T-cell (primary cell): ENCODE results near the gene SYNPO. TPM values are rescaled to one million over a fixed set of nuclear protein-coding genes. Genes with fewer than 3 reads are reported as not detected.

Source experiments
- ATAC-seq, 4 experiments: fragments of 200-7000 bp in 3 of 4; fragments of 150-1000 bp in 1 of 4; cut with Tn5 transposase; replicated peaks in 1 of 4; 1 replicate in 3 of 4; 2 replicates in 1 of 4; pipeline ENCODE4 v1.10.0; 2021; ENCODE audit warnings: moderate library complexity in 3 of 4, mild to moderate bottlenecking in 2 of 4, moderate number of reproducible peaks in 1 of 4
- CTCF ChIA-PET, 2 donors: fragments of 300-600 bp; sonication (Branson Sonifier 250); formaldehyde crosslinking; loops; one replicate each; lab custom pipeline; 2022; ENCODE audit warnings: antibody characterized with exemption in 2 of 2; lab: Charles Lee
- POLR2A ChIA-PET, 2 donors: fragments of 300-600 bp; sonication (Branson Sonifier 250); formaldehyde crosslinking; loops; one replicate each; lab custom pipeline; 2022; ENCODE audit warnings: antibody characterized with exemption in 2 of 2; lab: Charles Lee
- DNase-seq, 35 experiments: peaks; one replicate each; pipeline versions ENCODE4 v3.0.0 to v3.0.0-alpha.2; 2013 to 2023
- H3K27ac ChIP-seq: one replicate; pipeline ENCODE4 v1.5.1; 2013; ENCODE audit warnings: low read length
- H3K27me3 ChIP-seq, 2 experiments: replicated peaks in 1 of 2; 1 replicate in 1 of 2; 2 replicates in 1 of 2; pipeline versions ENCODE4 v1.6.1 to v1.7.0; 2013; ENCODE audit warnings: low read length in 1 of 2, mixed read lengths in 1 of 2; ENCODE audit not compliant: control insufficient read depth in 2 of 2, insufficient read depth in 2 of 2; ENCODE audit errors: extremely low read depth in 1 of 2
- H3K36me3 ChIP-seq, 2 donors: 1 replicate in 1 of 2; 2 replicates in 1 of 2; pipeline versions ENCODE4 v1.6.1 to v1.7.0; 2013; ENCODE audit warnings: low read length in 1 of 2; ENCODE audit not compliant: control insufficient read depth in 2 of 2, insufficient read depth in 1 of 2; ENCODE audit errors: extremely low read depth in 1 of 2
- H3K4me1 ChIP-seq, 2 experiments: 1 replicate in 1 of 2; 2 replicates in 1 of 2; pipeline versions ENCODE4 v1.6.1 to v1.7.0; 2013; ENCODE audit warnings: low read length in 2 of 2, mixed read lengths in 1 of 2; ENCODE audit not compliant: insufficient read depth in 2 of 2, control insufficient read depth in 1 of 2; ENCODE audit errors: extremely low read depth in 1 of 2
- H3K4me3 ChIP-seq, 2 donors: 1 replicate in 1 of 2; 2 replicates in 1 of 2; pipeline versions ENCODE4 v1.5.1 to v1.7.0; 2013; ENCODE audit warnings: mild to moderate bottlenecking in 2 of 2, low read length in 1 of 2, moderate library complexity in 1 of 2; ENCODE audit not compliant: control insufficient read depth in 1 of 2; ENCODE audit errors: extremely low read depth in 1 of 2
- H3K9me3 ChIP-seq: 2 replicates; pipeline ENCODE4 v1.7.0; 2013
- H3K27ac Mint-ChIP-seq, 2 donors: one replicate each; pipeline ENCODE4 v1.8.0; 2020 to 2021; ENCODE audit warnings: mild to moderate bottlenecking in 2 of 2, mixed read lengths in 2 of 2
- H3K27me3 Mint-ChIP-seq, 2 donors: one replicate each; pipeline ENCODE4 v1.8.0; 2021 to 2022; ENCODE audit warnings: mixed read lengths in 2 of 2
- H3K36me3 Mint-ChIP-seq: one replicate; pipeline ENCODE4 v1.8.0; 2021; ENCODE audit warnings: mixed read lengths
- H3K4me1 Mint-ChIP-seq, 3 donors: one replicate each; pipeline ENCODE4 v1.8.0; 2020 to 2022; ENCODE audit warnings: mixed read lengths in 3 of 3, mild to moderate bottlenecking in 1 of 3
- H3K4me3 Mint-ChIP-seq, 3 donors: one replicate each; pipeline ENCODE4 v1.8.0; 2020 to 2022; ENCODE audit warnings: mild to moderate bottlenecking in 3 of 3, mixed read lengths in 3 of 3, moderate library complexity in 3 of 3
- H3K9me3 Mint-ChIP-seq, 3 donors: one replicate each; pipeline ENCODE4 v1.8.0; 2020 to 2022; ENCODE audit warnings: mixed read lengths in 3 of 3
- whole genome bisulfite sequencing: methylation state at CpG from one replicate; pipeline ENCODE4 v1.1.5; 2013; ENCODE audit warnings: missing lambda C conversion rate; ENCODE audit not compliant: insufficient coverage; 5-methylcytosine and 5-hydroxymethylcytosine counted together
- total RNA-seq, 35 experiments: library from RNA in 6 of 35; stranded (reverse) in 6 of 35; fragments of 120-200 nt in 1 of 35; gene quantifications; one replicate each; pipeline versions ENCODE4 v1.2.1 to v1.2.4 and lab custom pipeline; 2013 to 2026

SYNPO gene
- total RNA-seq, 5 donors from 2014 or later (not counting 1 experiment from before 2014, with no cell fraction given) = 0.09 to 1.9 (median 1.0) TPM

- H3K27ac Mint-ChIP-seq = no peak overlapping the region
- ATAC-seq = no peak
Observed at GRCh38 chr5:150658699-150659265, 18.3 kb downstream of the SYNPO start.

GRCh38 chr5:150659360-150660107 lies 19.1 kb downstream of the SYNPO start:
- Mint-ChIP-seq H3K27ac (no peak overlapping the region), H3K36me3 (no peaks in the 10 kb centered on the region), H3K4me3 (no peak overlapping the region), H3K4me1 (peaks cover 3 to 10% (median 7%) of the 10 kb centered on the region in 3 donors), H3K27me3 (peaks cover 3 to 9% of the 10 kb centered on the region in 2 donors), H3K9me3 (no peaks in the 10 kb centered on the region)
- ChIA-PET POLR2A (no interaction called here), CTCF (no interaction called here)
- Histone ChIP-seq H3K27ac (no peak overlapping the region), H3K27me3 (peaks cover 0 to 24% of the 10 kb centered on the region in 2 experiments), H3K4me1 (peaks cover 0 to 13% of the 10 kb centered on the region in 2 experiments), H3K36me3 (no peaks in the 10 kb centered on the region), H3K9me3 (no peaks in the 10 kb centered on the region), H3K4me3 (no peak overlapping the region)
- WGBS = 85% methylated on average over 6 of the region's 11 CpGs
- ATAC-seq (no peak), DNase-seq (no peak)

More at GRCh38 chr5:150658699-150659265, 18.3 kb downstream of the SYNPO start:
- peaks cover 3 to 10% (median 7%) of the 10 kb centered on the region in 3 donors for H3K4me1 Mint-ChIP-seq
- 0% methylated on average over 1 of the region's 3 CpGs for WGBS
- H3K9me3 ChIP-seq = no peaks in the 10 kb centered on the region
- H3K36me3 ChIP-seq = no peaks in the 10 kb centered on the region
- peaks cover 0 to 9% of the 10 kb centered on the region in 2 donors for H3K27me3 Mint-ChIP-seq
- ChIA-PET CTCF (interaction anchor here (0.6 to 1.3 kb wide), 2 partner anchors 125 to 200 kb away, joined by 4 to 5 read pairs; no protein-coding TSS in a partner anchor), POLR2A (interaction anchor here in 1 of 2 donors (0.6 kb wide), 1 partner anchor 14 kb away, joined by 3 read pairs; no protein-coding TSS in a partner anchor)
- H3K36me3 Mint-ChIP-seq = no peaks in the 10 kb centered on the region
- no peaks in the 10 kb centered on the region for H3K9me3 Mint-ChIP-seq
- H3K4me1 ChIP-seq = peaks cover 0 to 13% of the 10 kb centered on the region in 2 experiments
- H3K27ac ChIP-seq = no peak overlapping the region
- peaks cover 0 to 24% of the 10 kb centered on the region in 2 experiments for H3K27me3 ChIP-seq
- no peak for DNase-seq
- no peak overlapping the region for H3K4me3 Mint-ChIP-seq
- no peak overlapping the region for H3K4me3 ChIP-seq

GRCh38 chr5:150660108-150660831 lies 19.8 kb downstream of the SYNPO start:
- no peaks in the 10 kb centered on the region for H3K9me3 ChIP-seq
- 92% methylated on average over 3 of the region's 4 CpGs for WGBS
- CTCF ChIA-PET = no interaction called here
- POLR2A ChIA-PET = interaction anchor here in 1 of 2 donors (0.7 kb wide), 1 partner anchor 235 kb away, joined by 8 read pairs; no protein-coding TSS in a partner anchor
- no peak overlapping the region for H3K4me3 Mint-ChIP-seq
- H3K27ac ChIP-seq = no peak overlapping the region
- no peak for DNase-seq
- H3K4me1 ChIP-seq = peaks cover 0 to 13% of the 10 kb centered on the region in 2 experiments
- no peaks in the 10 kb centered on the region for H3K36me3 Mint-ChIP-seq
- H3K4me3 ChIP-seq = no peak overlapping the region
- peaks cover 3 to 10% (median 7%) of the 10 kb centered on the region in 3 donors for H3K4me1 Mint-ChIP-seq
- H3K27ac Mint-ChIP-seq = no peak overlapping the region
- no peaks in the 10 kb centered on the region for H3K9me3 Mint-ChIP-seq
- H3K36me3 ChIP-seq = no peaks in the 10 kb centered on the region
- H3K27me3 ChIP-seq = peaks cover 0 to 27% of the 10 kb centered on the region in 2 experiments
- no peak for ATAC-seq
- H3K27me3 Mint-ChIP-seq = peaks cover 7 to 14% of the 10 kb centered on the region in 2 donors

DNA sequence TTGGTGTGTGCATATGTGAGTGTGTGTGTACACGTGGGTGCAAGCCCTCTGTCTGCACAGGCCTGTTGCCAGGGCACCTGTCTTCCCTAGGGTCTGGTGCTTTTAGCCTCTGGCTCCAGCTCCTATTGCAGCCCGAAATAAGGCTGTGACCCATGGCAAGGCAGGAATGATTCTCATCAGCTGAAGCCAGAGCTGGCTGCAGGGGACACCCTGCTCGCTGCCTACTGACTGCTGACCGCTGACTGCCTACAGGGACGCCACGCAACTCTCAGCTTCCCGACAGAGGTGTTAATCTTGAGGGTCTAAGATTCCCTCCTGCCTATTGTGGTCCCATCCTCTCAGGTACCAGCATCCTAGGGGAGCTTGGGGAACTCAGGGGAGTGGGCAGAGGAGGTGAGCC lies 20.6 kb downstream of the SYNPO start, which contains the start of gene MYOZ3:
TSS of gene MYOZ3 (plus strand) at position 166 of the 400 bp plus-strand sequence. CDS start 1,691 bp downstream, outside the sequence.
- ChIA-PET CTCF (no interaction called here), POLR2A (interaction anchor here in 1 of 2 donors (0.7 kb wide), 1 partner anchor 234 kb away, joined by 8 read pairs; no protein-coding TSS in a partner anchor)
- Histone ChIP-seq H3K27ac (no peak within 1 kb of the TSS), H3K9me3 (no peaks in the 10 kb centered on the region), H3K27me3 (peaks cover 0 to 27% of the 10 kb centered on the region in 2 experiments), H3K4me3 (no peak within 1 kb of the TSS), H3K4me1 (peaks cover 0 to 10% of the 10 kb centered on the region in 2 experiments), H3K36me3 (no peaks in the 10 kb centered on the region)
- H3K4me3 Mint-ChIP-seq = no peak within 1 kb of the TSS
- DNase-seq = no peak
- H3K9me3 Mint-ChIP-seq = no peaks in the 10 kb centered on the region
- no peak within 1 kb of the TSS for H3K27ac Mint-ChIP-seq
- peaks cover 7 to 14% of the 10 kb centered on the region in 2 donors for H3K27me3 Mint-ChIP-seq
- WGBS = 51% methylated on average over 3 of the region's 7 CpGs
- H3K4me1 Mint-ChIP-seq = peaks cover 0 to 7% (median 7%) of the 10 kb centered on the region in 3 donors
- no peaks in the 10 kb centered on the region for H3K36me3 Mint-ChIP-seq
- no peak for ATAC-seq

DNA sequence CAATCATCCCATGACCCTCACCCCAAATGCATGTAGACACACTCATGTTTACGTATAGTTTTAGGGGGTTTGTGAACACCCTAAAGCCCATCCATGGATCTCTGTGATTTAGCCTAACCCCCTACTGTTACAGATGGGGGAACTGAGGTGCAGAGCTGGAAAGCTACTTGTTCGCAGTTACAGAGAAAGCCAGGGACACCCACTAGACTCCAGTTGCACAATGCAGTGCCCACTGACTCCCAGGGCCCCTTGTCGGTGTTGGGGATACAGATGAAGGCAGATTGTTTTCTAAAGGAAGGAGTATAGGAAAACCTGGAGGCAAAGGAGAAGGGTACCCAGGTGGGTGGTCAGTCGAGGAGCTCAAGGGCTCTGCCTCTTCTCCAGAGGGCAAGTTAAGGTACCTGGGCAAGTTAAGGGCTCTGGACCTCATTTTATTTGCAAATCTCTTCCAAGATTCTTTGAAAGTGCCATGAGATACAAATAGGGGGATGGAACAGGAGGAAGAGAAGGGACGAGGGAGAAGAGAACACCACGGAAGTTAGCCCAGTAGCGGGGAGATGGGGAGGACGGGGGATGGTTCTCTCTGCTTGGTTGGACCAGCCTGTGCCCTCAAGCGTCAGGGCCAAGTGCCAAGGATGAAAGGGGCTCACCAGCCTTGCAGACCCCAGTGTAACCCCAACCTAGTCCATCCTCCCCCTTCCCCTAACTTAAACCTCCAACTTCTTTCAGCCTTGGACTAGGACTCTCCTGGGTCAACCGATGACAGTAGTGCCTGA lies 21.5 kb downstream of the SYNPO start:
- ChIA-PET CTCF (no interaction called here), POLR2A (no interaction called here)
- peaks cover 0 to 5% of the 10 kb centered on the region in 2 experiments for H3K4me1 ChIP-seq
- no peak for DNase-seq
- H3K9me3 ChIP-seq = no peaks in the 10 kb centered on the region
- Mint-ChIP-seq H3K9me3 (no peaks in the 10 kb centered on the region), H3K27ac (no peak overlapping the region), H3K4me1 (peaks cover 0 to 7% (median 7%) of the 10 kb centered on the region in 3 donors), H3K36me3 (no peaks in the 10 kb centered on the region), H3K27me3 (peaks cover 7 to 14% of the 10 kb centered on the region in 2 donors), H3K4me3 (no peak overlapping the region)
- 77% methylated on average over 7 of the region's 10 CpGs for WGBS
- peaks cover 0 to 31% of the 10 kb centered on the region in 2 experiments for H3K27me3 ChIP-seq
- H3K27ac ChIP-seq = no peak overlapping the region
- no peak overlapping the region for H3K4me3 ChIP-seq
- H3K36me3 ChIP-seq = no peaks in the 10 kb centered on the region
- ATAC-seq = no peak
